Fibroblast of lung (primary cell): ENCODE measurements around the gene PGAP3.

Source experiments
- CTCF ChIP-seq, 2 donors: IDR thresholded peaks in 1 of 2; conservative IDR thresholded peaks in 1 of 2; 1 replicate in 1 of 2; 2 replicates in 1 of 2; pipeline ENCODE4 v1.5.1; 2011 to 2012; ENCODE audit warnings: low read length in 2 of 2, control low read depth in 1 of 2, inconsistent platforms in 1 of 2, low read depth in 1 of 2, mild to moderate bottlenecking in 1 of 2
- EZH2 ChIP-seq: IDR thresholded peaks from 2 replicates; pipeline ENCODE4 v1.5.1; 2012; ENCODE audit warnings: low read length, control low read depth, mild to moderate bottlenecking; ENCODE audit errors: missing control alignments

GRCh38 chr17:39641097-39641496, 46.8 kb downstream of the PGAP3 start:
- TF ChIP-seq CTCF (conservative IDR thresholded peaks at IDR 0.05 in 1 of 2, IDR thresholded peaks at IDR 0.05 in 1 of 2; ENCODE audit: low read depth in 1 of 2, low read length in 2 of 2) (no peak), EZH2 (no peak)
